Spleen (tissue), 11 donors: ENCODE data around the gene IL1RAPL2. TPM values are rescaled to one million over a fixed set of nuclear protein-coding genes. Genes with fewer than 3 reads are reported as not detected.

Experiments
- DNase-seq: peaks from one replicate; pipeline ENCODE4 v3.0.0-alpha.2; 2020
- H3K27ac ChIP-seq, 8 donors: fragments of 200-600 bp; sonication (generic) in 7 of 8; 1 replicate in 4 of 8; 2 replicates in 4 of 8; pipeline versions ENCODE4 v1.5.0 to v1.8.0; 2016 to 2021; ENCODE audit warnings: inconsistent platforms in 4 of 8, mild to moderate bottlenecking in 4 of 8, moderate library complexity in 1 of 8
- H3K27me3 ChIP-seq, 7 donors: fragments of 200-600 bp; sonication (generic) in 6 of 7; replicated peaks in 1 of 7; 1 replicate in 4 of 7; 2 replicates in 3 of 7; pipeline versions ENCODE4 v1.5.0 to v1.8.0; 2016 to 2021; ENCODE audit warnings: inconsistent platforms in 3 of 7, mild to moderate bottlenecking in 1 of 7
- H3K36me3 ChIP-seq, 6 donors: fragments of 200-600 bp; sonication (generic) in 5 of 6; 1 replicate in 4 of 6; 2 replicates in 2 of 6; pipeline versions ENCODE4 v1.5.0 to v1.8.0; 2016 to 2021; ENCODE audit warnings: inconsistent platforms in 2 of 6
- H3K4me1 ChIP-seq, 6 donors: fragments of 200-600 bp; sonication (generic) in 5 of 6; 1 replicate in 3 of 6; 2 replicates in 3 of 6; pipeline versions ENCODE4 v1.5.0 to v1.8.0; 2016 to 2021; ENCODE audit warnings: inconsistent platforms in 3 of 6
- H3K4me3 ChIP-seq, 8 donors: fragments of 200-600 bp; sonication (generic) in 7 of 8; 1 replicate in 4 of 8; 2 replicates in 4 of 8; pipeline versions ENCODE4 v1.5.0 to v1.8.0; 2016 to 2021; ENCODE audit warnings: inconsistent platforms in 4 of 8, mild to moderate bottlenecking in 4 of 8, moderate library complexity in 2 of 8
- H3K9me3 ChIP-seq, 8 donors: fragments of 200-600 bp; sonication (generic) in 7 of 8; 1 replicate in 4 of 8; 2 replicates in 4 of 8; pipeline versions ENCODE4 v1.5.0 to v1.8.0; 2016 to 2021; ENCODE audit warnings: inconsistent platforms in 4 of 8
- CTCF ChIP-seq, 11 experiments: fragments of 200-600 bp in 7 of 11; fragments of 450-650 bp in 4 of 11; sonication (generic) in 4 of 11; IDR thresholded peaks in 8 of 11; conservative IDR thresholded peaks in 3 of 11; 1 replicate in 7 of 11; 2 replicates in 4 of 11; pipeline versions ENCODE4 v1.4.0 to v1.8.0; 2016 to 2021; ENCODE audit warnings: antibody characterized with exemption in 11 of 11, inconsistent platforms in 4 of 11, mild to moderate bottlenecking in 1 of 11
- POLR2A ChIP-seq, 3 donors: fragments of 450-650 bp; IDR thresholded peaks; one replicate each; pipeline ENCODE4 v1.5.1; 2017; ENCODE audit warnings: antibody characterized with exemption in 3 of 3, mild to moderate bottlenecking in 1 of 3
- POLR2AphosphoS5 ChIP-seq, 3 donors: sonication (generic); formaldehyde crosslinking; IDR thresholded peaks; one replicate each; pipeline ENCODE4 v1.5.1; 2017; ENCODE audit warnings: antibody characterized with exemption in 3 of 3
- WGBS, 5 donors: extraction: QIAGEN DNeasy Blood & Tissue Kit in 3 of 5; methylation state at CpG; one replicate each; pipeline versions ENCODE4 v1.1.5 to v1.1.7; 2013 to 2018; 5-methylcytosine and 5-hydroxymethylcytosine counted together
- intact Hi-C: fragments of 100-400 bp; cut with DNase I; formaldehyde crosslinking; loops from one replicate; pipeline ENCODE4 v1.15.0; 2023; ENCODE audit warnings: low total_unique reads
- polyA plus RNA-seq, 3 donors: library from polyadenylated mRNA; stranded (reverse); fragments of 200-250 nt; gene quantifications; one replicate each; pipeline ENCODE4 v1.2.1, GENCODE V29; 2013
- total RNA-seq, 7 donors: library from RNA; depleted of rRNA in 3 of 7; stranded (reverse); fragments of >200 nt in 3 of 7; fragmentation: NEBNext Ultra II Directional in 4 of 7; extraction: Animal tissue kit (Norgen Biotek cat#: 25700) in 4 of 7; gene quantifications; one replicate each; pipeline versions ENCODE4 v1.1.0 to v1.2.1, GENCODE V29; 2016 to 2021
- donor health status: healthy with polysubstance abuse.
- donor health status: DM: no; HTN: no; CAD: no; lungs with moderate emphysema.
- donor health status: DM: no; HTN: no; CAD: no.
- donor health status: Bipolar disorder and iron deficiency.
- donor health status: healthy.
- donor health status: DM: no; HTN: no; CAD: no.
- donor health status: DM: yes; HTN: yes; CAD: no.

Gene IL1RAPL2
- total and polyA plus RNA-seq, 10 donors = not detected

GRCh38 chrX:105167233-105167632 lies 601.2 kb downstream of the IL1RAPL2 start:
- intact Hi-C loops = no loop called here
- H3K4me3 ChIP-seq = no peak overlapping the region
- 56 to 96% (median 67%) methylated on average over 3 of the region's 3 CpGs for WGBS, 5 donors
- H3K9me3 ChIP-seq = no peaks in the 10 kb centered on the region
- H3K27me3 ChIP-seq = no peaks in the 10 kb centered on the region
- no peak for TF ChIP-seq CTCF (IDR thresholded peaks at IDR 0.05 in 8 of 11, conservative IDR thresholded peaks at IDR 0.05 in 3 of 11)
- no peak for TF ChIP-seq POLR2A (IDR thresholded peaks at IDR 0.05)
- TF ChIP-seq POLR2AphosphoS5 (IDR thresholded peaks at IDR 0.05) = no peak
- H3K4me1 ChIP-seq = no peaks in the 10 kb centered on the region
- DNase-seq = no peak
- no peaks in the 10 kb centered on the region for H3K36me3 ChIP-seq
- H3K27ac ChIP-seq = no peak overlapping the region

- Histone ChIP-seq H3K4me1 (no peaks in the 10 kb centered on the region), H3K27ac (no peak overlapping the region), H3K4me3 (no peak overlapping the region), H3K9me3 (no peaks in the 10 kb centered on the region), H3K36me3 (no peaks in the 10 kb centered on the region), H3K27me3 (no peaks in the 10 kb centered on the region)
- no peak for DNase-seq
- TF ChIP-seq POLR2AphosphoS5 (IDR thresholded peaks at IDR 0.05) = no peak
- TF ChIP-seq POLR2A (IDR thresholded peaks at IDR 0.05) = no peak
- no peak for TF ChIP-seq CTCF (IDR thresholded peaks at IDR 0.05 in 8 of 11, conservative IDR thresholded peaks at IDR 0.05 in 3 of 11)
- intact Hi-C loops = no loop called here
- WGBS, 5 donors = 57 to 83% (median 74%) methylated on average over 2 of the region's 2 CpGs
Observed at GRCh38 chrX:105168577-105168976, 602.6 kb downstream of the IL1RAPL2 start.

- whole genome bisulfite sequencing, 5 donors = 67 to 98% (median 92%) methylated on average over 4 of the region's 4 CpGs
- Histone ChIP-seq H3K4me3 (no peak overlapping the region), H3K27me3 (no peaks in the 10 kb centered on the region), H3K4me1 (no peaks in the 10 kb centered on the region), H3K36me3 (no peaks in the 10 kb centered on the region), H3K9me3 (no peaks in the 10 kb centered on the region), H3K27ac (no peak overlapping the region)
- intact Hi-C loops = no loop called here
- no peak for TF ChIP-seq POLR2AphosphoS5 (IDR thresholded peaks at IDR 0.05)
- TF ChIP-seq CTCF (IDR thresholded peaks at IDR 0.05 in 8 of 11, conservative IDR thresholded peaks at IDR 0.05 in 3 of 11) = no peak
- no peak for DNase-seq
Observed at GRCh38 chrX:105173071-105173470, 607.1 kb downstream of the IL1RAPL2 start.

- no peak for DNase-seq
- no peaks in the 10 kb centered on the region for H3K4me1 ChIP-seq
- intact Hi-C loops = no loop called here
- H3K27ac ChIP-seq = no peak overlapping the region
- 75 to 85% (median 82%) methylated on average over 3 of the region's 3 CpGs for WGBS, 5 donors
- H3K4me3 ChIP-seq = no peak overlapping the region
- H3K9me3 ChIP-seq = peaks cover 0 to 13% (median 0%) of the 10 kb centered on the region in 8 donors
- no peak for TF ChIP-seq CTCF (IDR thresholded peaks at IDR 0.05 in 8 of 11, conservative IDR thresholded peaks at IDR 0.05 in 3 of 11)
- TF ChIP-seq POLR2AphosphoS5 (IDR thresholded peaks at IDR 0.05) = no peak
- no peak for TF ChIP-seq POLR2A (IDR thresholded peaks at IDR 0.05)
- no peaks in the 10 kb centered on the region for H3K36me3 ChIP-seq
- peaks cover 0 to under 1% (median 0%) of the 10 kb centered on the region in 7 donors for H3K27me3 ChIP-seq
Observed at GRCh38 chrX:105179644-105180043, 613.6 kb downstream of the IL1RAPL2 start.
